Fibroblast of mammary gland (primary cell): ENCODE data around the gene PTPRN2.

Source experiments
- DNase-seq: peaks from one replicate; pipeline ENCODE4 v3.0.0-alpha.2; 2010; ENCODE audit warnings: low read depth
- H3K4me3 ChIP-seq: 2 replicates; pipeline ENCODE4 v1.5.1; 2011; ENCODE audit warnings: low read depth, mild to moderate bottlenecking, low read length, moderate library complexity; ENCODE audit not compliant: control insufficient read depth
- CTCF ChIP-seq: conservative IDR thresholded peaks from 2 replicates; pipeline ENCODE4 v1.5.1; 2011; ENCODE audit warnings: low read depth, low read length, inconsistent platforms; ENCODE audit not compliant: control insufficient read depth, insufficient read depth

Gene PTPRN2

GRCh38 chr7:158324397-158325360 lies 262.9 kb downstream of the PTPRN2 start:
- no peak for DNase-seq
- TF ChIP-seq CTCF, result no peak
- H3K4me3 ChIP-seq, result no peak overlapping the region

- TF ChIP-seq CTCF, result no peak
- H3K4me3 ChIP-seq, result no peak overlapping the region
- no peak for DNase-seq
Observed at GRCh38 chr7:158323741-158324396, 263.8 kb downstream of the PTPRN2 start.

- no peak for TF ChIP-seq CTCF
- no peak for DNase-seq
- no peak overlapping the region for H3K4me3 ChIP-seq
Observed at GRCh38 chr7:158322616-158323530, 264.8 kb downstream of the PTPRN2 start.

- DNase-seq, result no peak
- no peak for TF ChIP-seq CTCF
- no peak overlapping the region for H3K4me3 ChIP-seq
Observed at GRCh38 chr7:158321936-158322615, 265.5 kb downstream of the PTPRN2 start.

GRCh38 chr7:158321056-158321700 lies 266.4 kb downstream of the PTPRN2 start:
- H3K4me3 ChIP-seq, result no peak overlapping the region
- no peak for DNase-seq
- no peak for TF ChIP-seq CTCF

GRCh38 chr7:158320328-158320727 lies 267.3 kb downstream of the PTPRN2 start:
- no peak overlapping the region for H3K4me3 ChIP-seq
- TF ChIP-seq CTCF, result no peak
- DNase-seq, result no peak
